ENCODE data around the gene EEF2KMT.

EEF2KMT gene

GRCh38 chr16:5040451-5040850, 57.1 kb downstream of the EEF2KMT start:
- DNase-seq = no peak

DNA sequence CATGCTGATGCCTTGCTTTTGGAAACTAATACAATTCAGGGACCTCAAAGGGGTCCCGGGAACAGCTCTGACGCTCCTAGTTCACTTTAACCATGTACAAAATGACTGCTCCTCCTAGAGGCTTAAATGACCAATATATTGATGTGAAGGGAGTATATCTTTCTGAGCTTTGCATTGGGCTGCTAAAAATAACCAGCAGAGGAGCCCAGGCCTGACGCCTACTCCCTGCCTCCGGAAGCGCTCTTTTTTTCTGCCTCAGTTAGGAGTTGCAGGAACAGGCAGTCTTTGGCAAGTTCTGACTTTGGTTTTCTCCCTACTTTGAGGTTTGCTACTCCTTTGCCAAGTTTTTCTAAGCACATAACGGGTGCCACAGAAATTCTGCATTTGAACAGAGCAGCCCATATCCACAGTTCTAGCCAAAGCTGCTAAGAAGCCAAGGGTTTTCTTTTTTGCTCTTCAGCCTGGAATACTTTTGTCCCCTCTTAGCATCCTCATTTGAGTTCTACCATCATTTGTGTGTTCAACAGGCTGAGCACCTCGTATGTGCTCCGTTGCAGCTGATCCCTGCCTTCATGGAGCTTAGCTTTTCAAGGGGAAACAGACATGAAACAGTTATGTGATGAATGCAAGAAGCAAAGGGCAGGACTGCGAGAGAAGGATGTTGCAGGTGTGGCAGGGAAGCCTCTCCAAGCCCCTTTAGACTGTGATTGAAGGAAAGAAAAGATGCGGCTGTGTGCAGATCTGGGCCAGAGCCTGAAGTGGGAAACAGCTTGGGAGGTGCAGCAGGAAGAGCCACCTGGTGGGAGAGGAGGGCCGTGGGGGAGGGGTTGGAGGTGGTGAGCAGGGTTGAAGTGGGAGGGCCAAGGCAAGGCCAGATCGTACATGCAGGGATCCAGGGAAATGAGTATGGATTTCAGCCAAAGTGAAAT, 61.1 kb downstream of the EEF2KMT start:
- no peak for DNase-seq

GRCh38 chr16:5035909-5036227, 61.7 kb downstream of the EEF2KMT start:
- no peak for DNase-seq

All from activated CD8-positive, alpha-beta memory T cell treated with anti-CD3 and anti-CD28 coated beads, Interleukin-2, amount 50 U/mL, for 4 hours (primary cell).